Measurements from ENCODE around the gene CALN1. TPM values are rescaled to one million over a fixed set of nuclear protein-coding genes. Genes with fewer than 3 reads are reported as not detected.

The CALN1 gene
- total and polyA plus RNA-seq, 9 of the 15 experiments (the other 6 are each of a cell fraction or from before 2014, with no cell fraction given) = 1.4 to 7.5 (median 3.3) TPM

GRCh38 chr7:71735961-71736556 is 676.1 kb downstream of the CALN1 start (continued):
- TF ChIP-seq ZNF592 (IDR thresholded peaks at IDR 0.05) (no peak), KLF6 (CRISPR knock-in tag; IDR thresholded peaks at IDR 0.05; ENCODE audit: borderline replicate concordance) (no peak), RAD21 (CRISPR knock-in tag; conservative IDR thresholded peaks at IDR 0.05 in 1 of 2, IDR thresholded peaks at IDR 0.05 in 1 of 2) (peak; percentile 70 to 83), ZBTB26 (CRISPR knock-in tag; IDR thresholded peaks at IDR 0.05) (no peak), REST (IDR thresholded peaks at IDR 0.05; ENCODE audit: borderline replicate concordance) (peak; percentile 37; the same call in 1 of the 2 replicates), REST (CRISPR knock-in tag; IDR thresholded peaks at IDR 0.05; ENCODE audit: low read depth) (no peak)
